HG03066 (cell line): ENCODE results near the gene ELAVL3.
"Not testable (repeated sequence)": the region's sequence is repeated elsewhere in the genome, so short reads cannot be mapped to it uniquely, and the experiment has no call there.

Source experiments
- ATAC-seq: cut with Tn5 transposase; IDR thresholded peaks from one replicate; pipeline ENCODE4 v1.9.1; 2021; ENCODE audit warnings: low read depth; ENCODE audit not compliant: unreplicated experiment

The ELAVL3 gene

GRCh38 chr19:11414544-11414943 lies 66.3 kb downstream of the ELAVL3 start:
- ATAC-seq = no peak

GRCh38 chr19:11410682-11411081 lies 70.2 kb downstream of the ELAVL3 start:
- no peak for ATAC-seq

GRCh38 chr19:11408591-11408990 lies 72.3 kb downstream of the ELAVL3 start:
- no peak for ATAC-seq

- not testable (repeated sequence) for ATAC-seq
Measured at GRCh38 chr19:11406703-11407236, 74.1 kb downstream of the ELAVL3 start.

GRCh38 chr19:11405846-11406643 lies 74.8 kb downstream of the ELAVL3 start:
- no peak for ATAC-seq

GRCh38 chr19:11404588-11405222 lies 76.1 kb downstream of the ELAVL3 start:
- no peak for ATAC-seq

GRCh38 chr19:11401808-11402543 lies 78.9 kb downstream of the ELAVL3 start:
- ATAC-seq = no peak
